WTC11 (cell line): ENCODE measurements around the gene MYO9A. TPM values are rescaled to one million over a fixed set of nuclear protein-coding genes. Genes with fewer than 3 reads are reported as not detected.

Experiments used
- ATAC-seq: fragments of 200-7000 bp; cut with Tn5 transposase; 2 replicates; pipeline ENCODE4 v1.10.0; 2021; ENCODE audit warnings: mild to moderate bottlenecking, moderate library complexity
- CTCF ChIA-PET: fragments of 300-600 bp; sonication (Branson Sonifier 250); formaldehyde crosslinking; loops from one replicate; lab custom pipeline; 2021; ENCODE audit warnings: antibody characterized with exemption; lab: Charles Lee
- POLR2A ChIA-PET: fragments of 350-600 bp; sonication (Branson Sonifier 250); formaldehyde crosslinking; loops from one replicate; lab custom pipeline; 2021; ENCODE audit warnings: antibody characterized with exemption; lab: Charles Lee
- DNase-seq: peaks from one replicate; pipeline ENCODE4 v3.0.0; 2021; ENCODE audit warnings: low spot score
- H3K27ac Mint-ChIP-seq: 2 replicates; pipeline ENCODE4 v1.8.0; 2021; ENCODE audit warnings: mixed read lengths
- H3K27me3 Mint-ChIP-seq: 2 replicates; pipeline ENCODE4 v1.8.0; 2021; ENCODE audit warnings: low read depth, mild to moderate bottlenecking, moderate library complexity, mixed read lengths
- H3K36me3 Mint-ChIP-seq: 2 replicates; pipeline ENCODE4 v1.8.0; 2021; ENCODE audit warnings: mixed read lengths
- H3K4me1 Mint-ChIP-seq: 2 replicates; pipeline ENCODE4 v1.8.0; 2022; ENCODE audit warnings: mixed read lengths
- H3K4me3 Mint-ChIP-seq: 2 replicates; pipeline ENCODE4 v1.8.0; 2021; ENCODE audit warnings: mild to moderate bottlenecking, moderate library complexity, mixed read lengths
- H3K9me3 Mint-ChIP-seq: 2 replicates; pipeline ENCODE4 v1.8.0; 2021; ENCODE audit warnings: mixed read lengths
- CDX4 ChIP-seq: fragments of 250-450 bp; sonication (Bioruptor Pico); IDR thresholded peaks from 2 replicates; pipeline ENCODE4 v1.9.0; 2021; ENCODE audit warnings: moderate library complexity, mild to moderate bottlenecking, inconsistent platforms, borderline replicate concordance
- ELF4 ChIP-seq: sonication (generic); formaldehyde crosslinking; IDR thresholded peaks from 2 replicates; pipeline ENCODE4 v1.8.1; 2022; ENCODE audit warnings: low read depth, mild to moderate bottlenecking, moderate library complexity, missing genetic modification reagents
- ESRRA ChIP-seq: sonication (generic); formaldehyde crosslinking; IDR thresholded peaks from 2 replicates; pipeline ENCODE4 v1.8.1; 2022; ENCODE audit warnings: mild to moderate bottlenecking, missing genetic modification reagents, borderline replicate concordance
- ETV6 ChIP-seq: sonication (generic); formaldehyde crosslinking; IDR thresholded peaks from 2 replicates; pipeline ENCODE4 v1.8.1; 2022; ENCODE audit warnings: mild to moderate bottlenecking, missing genetic modification reagents
- FOXJ3 ChIP-seq: sonication (generic); formaldehyde crosslinking; IDR thresholded peaks from 2 replicates; pipeline ENCODE4 v1.9.0; 2021; ENCODE audit warnings: missing genetic modification reagents, mild to moderate bottlenecking, borderline replicate concordance
- JAZF1 ChIP-seq: fragments of 250-450 bp; sonication (Bioruptor Pico); IDR thresholded peaks from 2 replicates; pipeline ENCODE4 v1.9.0; 2021; ENCODE audit warnings: moderate library complexity, mild to moderate bottlenecking, inconsistent platforms
- MYBL2 ChIP-seq: sonication (generic); formaldehyde crosslinking; IDR thresholded peaks from 2 replicates; pipeline ENCODE4 v1.8.1; 2023; ENCODE audit warnings: mild to moderate bottlenecking, moderate library complexity, missing genetic modification reagents
- NFATC4 ChIP-seq: fragments of 250-450 bp; sonication (Bioruptor Pico); IDR thresholded peaks from 2 replicates; pipeline ENCODE4 v1.9.0; 2021; ENCODE audit warnings: mild to moderate bottlenecking
- NFE2L1 ChIP-seq: sonication (generic); formaldehyde crosslinking; IDR thresholded peaks from 2 replicates; pipeline ENCODE4 v1.8.1; 2023; ENCODE audit warnings: missing genetic modification reagents
- NFYB ChIP-seq: sonication (generic); formaldehyde crosslinking; conservative IDR thresholded peaks from 2 replicates; pipeline ENCODE4 v1.8.0; 2022; ENCODE audit warnings: low read depth, missing genetic modification reagents
- NR1H2 ChIP-seq: sonication (generic); formaldehyde crosslinking; IDR thresholded peaks from 2 replicates; pipeline ENCODE4 v1.9.0; 2021; ENCODE audit warnings: mild to moderate bottlenecking, moderate library complexity, missing genetic modification reagents
- PRRX2 ChIP-seq: fragments of 250-450 bp; sonication (Bioruptor Pico); IDR thresholded peaks from 2 replicates; pipeline ENCODE4 v1.8.0; 2021; ENCODE audit warnings: mild to moderate bottlenecking
- RELA ChIP-seq: sonication (generic); formaldehyde crosslinking; IDR thresholded peaks from 2 replicates; pipeline ENCODE4 v1.8.1; 2022; ENCODE audit warnings: missing genetic modification reagents, mild to moderate bottlenecking, borderline replicate concordance
- SMAD3 ChIP-seq: sonication (generic); formaldehyde crosslinking; IDR thresholded peaks from 2 replicates; pipeline ENCODE4 v1.8.0; 2022; ENCODE audit warnings: missing genetic modification reagents, mild to moderate bottlenecking, borderline replicate concordance
- ZNF138 ChIP-seq: sonication (generic); formaldehyde crosslinking; conservative IDR thresholded peaks from 2 replicates; pipeline ENCODE4 v1.8.1; 2022; ENCODE audit warnings: mild to moderate bottlenecking, moderate library complexity, missing genetic modification reagents
- ZNF219 ChIP-seq: sonication (generic); formaldehyde crosslinking; IDR thresholded peaks from 2 replicates; pipeline ENCODE4 v1.8.0; 2023; ENCODE audit warnings: missing genetic modification reagents, mild to moderate bottlenecking, borderline replicate concordance
- ZNF416 ChIP-seq: fragments of 250-450 bp; sonication (Bioruptor Pico); IDR thresholded peaks from 2 replicates; pipeline ENCODE4 v1.9.0; 2021; ENCODE audit warnings: mild to moderate bottlenecking, inconsistent platforms
- ZSCAN18 ChIP-seq: fragments of 250-450 bp; sonication (Bioruptor Pico); IDR thresholded peaks from 2 replicates; pipeline ENCODE4 v2.1.2; 2022; ENCODE audit warnings: mild to moderate bottlenecking, moderate library complexity
- total RNA-seq: library from RNA; stranded (reverse); gene quantifications from 3 replicates; pipeline ENCODE4 v1.2.3, GENCODE V29; 2021
- TF ChIP-seq, protein P1 (sequence below): sonication (generic); formaldehyde crosslinking; IDR thresholded peaks from 2 replicates; pipeline ENCODE4 v1.8.0; 2022; ENCODE audit warnings: mild to moderate bottlenecking, missing genetic modification reagents
- TF ChIP-seq, protein P2 (sequence below): fragments of 200-600 bp; IDR thresholded peaks from 2 replicates; pipeline ENCODE4 v1.8.0; 2022; ENCODE audit warnings: antibody characterized with exemption
- TF ChIP-seq, protein P3 (sequence below): sonication (generic); formaldehyde crosslinking; conservative IDR thresholded peaks from 2 replicates; pipeline ENCODE4 v1.8.1; 2023; ENCODE audit warnings: mild to moderate bottlenecking, low read depth, missing genetic modification reagents, moderate library complexity
- TF ChIP-seq, protein P4 (sequence below): sonication (generic); formaldehyde crosslinking; conservative IDR thresholded peaks from 2 replicates; pipeline ENCODE4 v1.8.1; 2022; ENCODE audit warnings: mild to moderate bottlenecking, missing genetic modification reagents
- TF ChIP-seq, protein P5 (sequence below): sonication (generic); formaldehyde crosslinking; IDR thresholded peaks from 2 replicates; pipeline ENCODE4 v1.8.0; 2023; ENCODE audit warnings: mild to moderate bottlenecking, missing genetic modification reagents

Gene MYO9A
- total RNA-seq, 1 experiment from 2014 or later: 23.5 TPM

DNA sequence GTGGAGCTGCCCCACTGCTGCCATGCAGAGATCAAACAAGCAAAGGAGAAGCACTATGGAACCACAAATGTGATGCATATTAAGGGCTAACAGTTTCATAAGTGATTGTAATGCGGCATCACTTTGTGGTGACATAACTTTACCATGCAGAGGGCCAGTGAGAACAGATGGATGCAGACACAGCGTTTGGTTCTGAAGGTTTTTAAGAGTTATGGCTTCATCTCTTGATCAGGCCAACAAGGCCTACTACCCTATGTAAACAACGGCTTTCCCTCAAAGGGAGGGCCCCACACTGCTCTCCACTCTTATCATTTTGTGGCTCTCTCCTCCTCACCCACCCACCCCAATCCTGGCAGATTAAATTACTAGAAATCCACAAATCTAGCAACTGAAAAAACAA lies 294.1 kb downstream of the MYO9A start:
- Mint-ChIP-seq H3K4me1 (peaks cover 23% of the 10 kb centered on the region), H3K4me3 (no peak overlapping the region)
- CTCF ChIA-PET: no interaction called here

DNA sequence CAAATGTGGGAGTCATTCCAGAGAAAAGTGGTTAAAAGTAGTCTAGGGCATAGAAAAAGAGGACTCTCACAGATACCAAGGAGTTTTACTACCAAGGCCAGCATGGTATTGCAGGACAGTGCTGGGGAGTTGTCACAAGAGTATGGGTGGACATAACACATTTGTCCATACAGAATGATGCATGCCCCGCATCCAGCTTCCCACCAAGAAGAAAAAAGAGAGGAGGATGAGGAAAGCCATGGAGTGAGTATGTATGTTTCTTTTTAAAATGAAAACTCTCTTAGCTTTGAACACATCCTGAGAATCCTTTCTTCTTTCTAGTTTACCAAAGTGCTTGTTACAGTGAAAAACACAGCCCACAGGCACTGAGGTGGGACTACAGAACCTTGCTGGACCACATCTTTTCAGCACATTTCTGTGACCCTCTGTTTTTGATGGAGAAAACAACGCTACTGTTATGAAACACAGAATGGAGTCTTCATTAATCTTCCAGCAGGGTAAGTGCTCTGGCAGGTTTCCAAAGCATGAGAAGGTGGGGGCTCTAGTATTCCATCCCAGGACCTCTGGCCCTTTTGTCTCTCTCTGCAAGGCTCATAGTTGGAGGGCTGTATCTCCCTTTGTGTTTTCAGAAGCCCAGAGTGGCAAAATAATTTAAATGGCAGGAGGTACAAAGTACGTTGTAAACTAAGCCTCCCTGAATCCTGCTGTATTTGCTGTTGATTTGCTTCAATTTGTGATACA lies 294.9 kb downstream of the MYO9A start:
- Mint-ChIP-seq H3K27ac (no peak overlapping the region), H3K27me3 (peaks cover 2% of the 10 kb centered on the region; the same call in 1 of the 2 replicates), H3K9me3 (peaks cover 31% of the 10 kb centered on the region), H3K4me3 (no peak overlapping the region), H3K4me1 (peaks cover 23% of the 10 kb centered on the region), H3K36me3 (peaks cover 28% of the 10 kb centered on the region)
- no peak for TF ChIP-seq ESRRA
- no peak for TF ChIP-seq NFATC4 (CRISPR knock-in tag)
- TF ChIP-seq FOXJ3 (CRISPR knock-in tag): no peak
- TF ChIP-seq, protein P1, sequence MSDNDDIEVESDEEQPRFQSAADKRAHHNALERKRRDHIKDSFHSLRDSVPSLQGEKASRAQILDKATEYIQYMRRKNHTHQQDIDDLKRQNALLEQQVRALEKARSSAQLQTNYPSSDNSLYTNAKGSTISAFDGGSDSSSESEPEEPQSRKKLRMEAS (CRISPR knock-in tag): no peak
- TF ChIP-seq ZNF219 (CRISPR knock-in tag): no peak
- TF ChIP-seq, protein P2, sequence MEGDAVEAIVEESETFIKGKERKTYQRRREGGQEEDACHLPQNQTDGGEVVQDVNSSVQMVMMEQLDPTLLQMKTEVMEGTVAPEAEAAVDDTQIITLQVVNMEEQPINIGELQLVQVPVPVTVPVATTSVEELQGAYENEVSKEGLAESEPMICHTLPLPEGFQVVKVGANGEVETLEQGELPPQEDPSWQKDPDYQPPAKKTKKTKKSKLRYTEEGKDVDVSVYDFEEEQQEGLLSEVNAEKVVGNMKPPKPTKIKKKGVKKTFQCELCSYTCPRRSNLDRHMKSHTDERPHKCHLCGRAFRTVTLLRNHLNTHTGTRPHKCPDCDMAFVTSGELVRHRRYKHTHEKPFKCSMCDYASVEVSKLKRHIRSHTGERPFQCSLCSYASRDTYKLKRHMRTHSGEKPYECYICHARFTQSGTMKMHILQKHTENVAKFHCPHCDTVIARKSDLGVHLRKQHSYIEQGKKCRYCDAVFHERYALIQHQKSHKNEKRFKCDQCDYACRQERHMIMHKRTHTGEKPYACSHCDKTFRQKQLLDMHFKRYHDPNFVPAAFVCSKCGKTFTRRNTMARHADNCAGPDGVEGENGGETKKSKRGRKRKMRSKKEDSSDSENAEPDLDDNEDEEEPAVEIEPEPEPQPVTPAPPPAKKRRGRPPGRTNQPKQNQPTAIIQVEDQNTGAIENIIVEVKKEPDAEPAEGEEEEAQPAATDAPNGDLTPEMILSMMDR: no peak
- no peak for TF ChIP-seq ZNF138 (CRISPR knock-in tag)
- TF ChIP-seq SMAD3 (CRISPR knock-in tag): no peak
- TF ChIP-seq, protein P3, sequence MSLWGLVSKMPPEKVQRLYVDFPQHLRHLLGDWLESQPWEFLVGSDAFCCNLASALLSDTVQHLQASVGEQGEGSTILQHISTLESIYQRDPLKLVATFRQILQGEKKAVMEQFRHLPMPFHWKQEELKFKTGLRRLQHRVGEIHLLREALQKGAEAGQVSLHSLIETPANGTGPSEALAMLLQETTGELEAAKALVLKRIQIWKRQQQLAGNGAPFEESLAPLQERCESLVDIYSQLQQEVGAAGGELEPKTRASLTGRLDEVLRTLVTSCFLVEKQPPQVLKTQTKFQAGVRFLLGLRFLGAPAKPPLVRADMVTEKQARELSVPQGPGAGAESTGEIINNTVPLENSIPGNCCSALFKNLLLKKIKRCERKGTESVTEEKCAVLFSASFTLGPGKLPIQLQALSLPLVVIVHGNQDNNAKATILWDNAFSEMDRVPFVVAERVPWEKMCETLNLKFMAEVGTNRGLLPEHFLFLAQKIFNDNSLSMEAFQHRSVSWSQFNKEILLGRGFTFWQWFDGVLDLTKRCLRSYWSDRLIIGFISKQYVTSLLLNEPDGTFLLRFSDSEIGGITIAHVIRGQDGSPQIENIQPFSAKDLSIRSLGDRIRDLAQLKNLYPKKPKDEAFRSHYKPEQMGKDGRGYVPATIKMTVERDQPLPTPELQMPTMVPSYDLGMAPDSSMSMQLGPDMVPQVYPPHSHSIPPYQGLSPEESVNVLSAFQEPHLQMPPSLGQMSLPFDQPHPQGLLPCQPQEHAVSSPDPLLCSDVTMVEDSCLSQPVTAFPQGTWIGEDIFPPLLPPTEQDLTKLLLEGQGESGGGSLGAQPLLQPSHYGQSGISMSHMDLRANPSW (CRISPR knock-in tag): no peak
- no peak for TF ChIP-seq ZSCAN18 (CRISPR knock-in tag)
- TF ChIP-seq ELF4 (CRISPR knock-in tag): no peak
- TF ChIP-seq ZNF416 (CRISPR knock-in tag): no peak
- TF ChIP-seq MYBL2 (CRISPR knock-in tag): no peak
- no peak for TF ChIP-seq NFYB
- TF ChIP-seq, protein P4, sequence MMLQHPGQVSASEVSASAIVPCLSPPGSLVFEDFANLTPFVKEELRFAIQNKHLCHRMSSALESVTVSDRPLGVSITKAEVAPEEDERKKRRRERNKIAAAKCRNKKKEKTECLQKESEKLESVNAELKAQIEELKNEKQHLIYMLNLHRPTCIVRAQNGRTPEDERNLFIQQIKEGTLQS: no peak
- TF ChIP-seq NFE2L1 (CRISPR knock-in tag): no peak
- ATAC-seq (no peak), DNase-seq (no peak)
- ChIA-PET POLR2A (no interaction called here), CTCF (no interaction called here)

More for the DNA sequence above, 294.1 kb downstream of the MYO9A start:
- Mint-ChIP-seq H3K9me3 (peaks cover 27% of the 10 kb centered on the region), H3K36me3 (peaks cover 28% of the 10 kb centered on the region), H3K27ac (no peak overlapping the region), H3K27me3 (no peaks in the 10 kb centered on the region)
- POLR2A ChIA-PET: no interaction called here
- DNase-seq (no peak), ATAC-seq (no peak)
- TF ChIP-seq CDX4 (CRISPR knock-in tag) (no peak), JAZF1 (no peak), ETV6 (CRISPR knock-in tag) (no peak), NR1H2 (CRISPR knock-in tag) (no peak), ELF4 (CRISPR knock-in tag) (no peak), PRRX2 (CRISPR knock-in tag) (no peak), RELA (CRISPR knock-in tag) (no peak)
- TF ChIP-seq, protein P1 (CRISPR knock-in tag): no peak
- TF ChIP-seq, protein P5, sequence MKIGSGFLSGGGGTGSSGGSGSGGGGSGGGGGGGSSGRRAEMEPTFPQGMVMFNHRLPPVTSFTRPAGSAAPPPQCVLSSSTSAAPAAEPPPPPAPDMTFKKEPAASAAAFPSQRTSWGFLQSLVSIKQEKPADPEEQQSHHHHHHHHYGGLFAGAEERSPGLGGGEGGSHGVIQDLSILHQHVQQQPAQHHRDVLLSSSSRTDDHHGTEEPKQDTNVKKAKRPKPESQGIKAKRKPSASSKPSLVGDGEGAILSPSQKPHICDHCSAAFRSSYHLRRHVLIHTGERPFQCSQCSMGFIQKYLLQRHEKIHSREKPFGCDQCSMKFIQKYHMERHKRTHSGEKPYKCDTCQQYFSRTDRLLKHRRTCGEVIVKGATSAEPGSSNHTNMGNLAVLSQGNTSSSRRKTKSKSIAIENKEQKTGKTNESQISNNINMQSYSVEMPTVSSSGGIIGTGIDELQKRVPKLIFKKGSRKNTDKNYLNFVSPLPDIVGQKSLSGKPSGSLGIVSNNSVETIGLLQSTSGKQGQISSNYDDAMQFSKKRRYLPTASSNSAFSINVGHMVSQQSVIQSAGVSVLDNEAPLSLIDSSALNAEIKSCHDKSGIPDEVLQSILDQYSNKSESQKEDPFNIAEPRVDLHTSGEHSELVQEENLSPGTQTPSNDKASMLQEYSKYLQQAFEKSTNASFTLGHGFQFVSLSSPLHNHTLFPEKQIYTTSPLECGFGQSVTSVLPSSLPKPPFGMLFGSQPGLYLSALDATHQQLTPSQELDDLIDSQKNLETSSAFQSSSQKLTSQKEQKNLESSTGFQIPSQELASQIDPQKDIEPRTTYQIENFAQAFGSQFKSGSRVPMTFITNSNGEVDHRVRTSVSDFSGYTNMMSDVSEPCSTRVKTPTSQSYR (CRISPR knock-in tag): no peak
